ENCODE results near the gene ADCY10. TPM values are rescaled to one million over a fixed set of nuclear protein-coding genes. Genes with fewer than 3 reads are reported as not detected.
A peak's percentile ranks its signal among the peaks of the same experiment; 100 is the strongest.

The ADCY10 gene
- total and polyA plus RNA-seq, 12 donors: 0.10 to 0.70 (median 0.17) TPM

DNA sequence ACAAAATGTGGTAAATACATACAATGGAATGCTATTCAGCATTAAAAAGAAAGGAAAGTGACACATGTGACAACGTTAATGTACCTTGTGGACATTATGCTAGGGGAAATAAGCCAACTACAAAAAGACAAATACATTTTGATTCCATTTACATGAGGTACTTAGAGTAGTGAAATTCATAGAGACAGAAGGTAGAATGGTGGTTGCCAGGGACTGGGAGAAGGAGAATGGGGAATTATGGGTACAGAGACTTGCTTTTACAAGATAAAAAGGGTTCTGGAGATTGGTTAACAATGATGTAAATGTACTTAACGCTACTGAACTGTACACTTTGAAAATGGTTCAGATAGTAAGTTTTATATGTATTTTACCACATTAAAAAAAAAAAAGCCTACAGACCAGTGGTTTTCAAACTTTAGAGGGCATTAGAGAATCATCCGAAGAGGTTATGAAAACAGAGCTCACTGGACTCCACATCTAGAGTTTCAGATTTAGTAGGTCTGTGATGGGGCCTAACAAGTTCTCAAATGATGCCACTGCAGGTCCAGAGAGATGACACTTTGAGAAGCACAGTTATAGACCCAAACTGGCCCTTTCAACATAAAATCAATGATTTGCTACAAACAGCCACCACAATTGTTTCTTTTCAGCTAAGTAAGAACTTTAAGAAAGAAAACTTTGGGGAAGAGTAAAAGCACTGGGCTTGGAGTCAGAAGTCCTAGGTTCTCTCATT is 9.6 kb upstream of the ADCY10 start:
- H3K4me1 ChIP-seq: peaks cover 0 to 64% (median 21%) of the 10 kb centered on the region in 9 donors

GRCh38 chr1:167922611-167923074 is 8.7 kb upstream of the ADCY10 start:
- Histone ChIP-seq H3K4me1 (peaks cover 0 to 55% (median 20%) of the 10 kb centered on the region in 9 donors), H3K4me3 (peak overlapping the region in 1 of 10 donors; percentile 6), H3K27ac (peak overlapping the region in 6 of 10 donors; percentile 25 to 72 (median 58)), H3K36me3 (peaks cover 0 to 29% (median 5%) of the 10 kb centered on the region in 9 donors), H3K9me3 (no peaks in the 10 kb centered on the region), H3K27me3 (no peaks in the 10 kb centered on the region)
- 44 to 51% methylated on average over 1 of the region's 1 CpG for WGBS, 2 donors
- DNase-seq: no peak
- TF ChIP-seq, protein P1, sequence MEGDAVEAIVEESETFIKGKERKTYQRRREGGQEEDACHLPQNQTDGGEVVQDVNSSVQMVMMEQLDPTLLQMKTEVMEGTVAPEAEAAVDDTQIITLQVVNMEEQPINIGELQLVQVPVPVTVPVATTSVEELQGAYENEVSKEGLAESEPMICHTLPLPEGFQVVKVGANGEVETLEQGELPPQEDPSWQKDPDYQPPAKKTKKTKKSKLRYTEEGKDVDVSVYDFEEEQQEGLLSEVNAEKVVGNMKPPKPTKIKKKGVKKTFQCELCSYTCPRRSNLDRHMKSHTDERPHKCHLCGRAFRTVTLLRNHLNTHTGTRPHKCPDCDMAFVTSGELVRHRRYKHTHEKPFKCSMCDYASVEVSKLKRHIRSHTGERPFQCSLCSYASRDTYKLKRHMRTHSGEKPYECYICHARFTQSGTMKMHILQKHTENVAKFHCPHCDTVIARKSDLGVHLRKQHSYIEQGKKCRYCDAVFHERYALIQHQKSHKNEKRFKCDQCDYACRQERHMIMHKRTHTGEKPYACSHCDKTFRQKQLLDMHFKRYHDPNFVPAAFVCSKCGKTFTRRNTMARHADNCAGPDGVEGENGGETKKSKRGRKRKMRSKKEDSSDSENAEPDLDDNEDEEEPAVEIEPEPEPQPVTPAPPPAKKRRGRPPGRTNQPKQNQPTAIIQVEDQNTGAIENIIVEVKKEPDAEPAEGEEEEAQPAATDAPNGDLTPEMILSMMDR (IDR thresholded peaks at IDR 0.05): no peak
- intact Hi-C loops (cut with DNase I): loop anchor here in 1 of 10 donors (10.0 kb wide), 1 partner anchor 98 kb away; no protein-coding TSS in a partner anchor
- no peak for ATAC-seq

More for the DNA sequence above, 9.6 kb upstream of the ADCY10 start:
- DNase-seq (no peak), ATAC-seq (no peak)
- H3K36me3 ChIP-seq: peaks cover 0 to 20% (median 0%) of the 10 kb centered on the region in 9 donors
- intact Hi-C loops (cut with DNase I): loop anchor here in 1 of 10 donors (10.0 kb wide), 1 partner anchor 99 kb away; no protein-coding TSS in a partner anchor
- 85 to 93% methylated on average over 3 of the region's 3 CpGs for WGBS, 2 donors
- no peaks in the 10 kb centered on the region for H3K27me3 ChIP-seq
- peak overlapping the region in 1 of 10 donors; percentile 53 for H3K27ac ChIP-seq
- H3K4me3 ChIP-seq: no peak overlapping the region
- TF ChIP-seq, protein P1 (IDR thresholded peaks at IDR 0.05): no peak
- no peaks in the 10 kb centered on the region for H3K9me3 ChIP-seq

GRCh38 chr1:167922023-167922422 is 8.1 kb upstream of the ADCY10 start:
- Histone ChIP-seq H3K9me3 (no peaks in the 10 kb centered on the region), H3K4me3 (peak overlapping the region in 1 of 10 donors; percentile 6), H3K36me3 (peaks cover 0 to 35% (median 5%) of the 10 kb centered on the region in 9 donors), H3K4me1 (peaks cover 0 to 49% (median 16%) of the 10 kb centered on the region in 9 donors), H3K27me3 (no peaks in the 10 kb centered on the region), H3K27ac (peak overlapping the region in 6 of 10 donors; percentile 25 to 72 (median 58))
- peak in 6 of 8 donors; percentile 44 to 91 (median 77) for ATAC-seq
- intact Hi-C loops (cut with DNase I): loop anchor here in 1 of 10 donors (10.0 kb wide), 1 partner anchor 97 kb away; no protein-coding TSS in a partner anchor
- DNase-seq: no peak
- TF ChIP-seq, protein P1 (IDR thresholded peaks at IDR 0.05): no peak

DNA sequence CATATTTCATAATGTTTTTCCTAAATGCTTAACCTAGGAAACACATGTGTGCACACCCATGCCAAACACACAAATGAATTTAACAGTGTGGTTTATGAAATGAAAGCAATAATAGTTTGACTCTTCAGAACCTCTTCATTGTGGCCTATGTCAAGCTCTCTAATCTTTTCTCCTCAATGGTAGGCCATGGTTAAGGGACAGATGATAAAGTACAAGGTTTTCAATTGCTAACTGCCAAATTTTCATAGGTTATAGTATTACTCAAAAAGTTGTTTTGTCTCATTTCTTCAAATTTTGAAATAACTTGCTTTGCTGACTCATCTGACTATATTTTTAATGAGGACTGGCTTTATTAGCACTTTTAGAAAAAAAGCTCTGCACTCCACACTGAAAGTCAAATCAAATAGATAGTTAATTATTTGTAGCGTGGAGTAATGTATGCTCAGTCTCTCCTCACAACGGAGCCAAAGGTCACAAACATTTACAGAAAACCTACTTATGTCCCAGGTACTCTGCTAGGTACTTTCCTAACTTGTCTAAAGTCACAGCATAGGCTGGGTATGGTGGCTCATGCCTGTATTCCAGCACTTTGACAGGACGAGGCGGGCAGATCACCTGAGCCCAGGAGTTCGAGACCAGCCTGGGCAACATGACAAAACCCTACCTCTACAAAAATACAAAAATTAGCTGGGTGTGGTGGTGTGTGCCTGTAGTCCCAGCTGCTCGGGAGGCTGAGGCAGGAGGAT is 3.0 kb upstream of the ADCY10 start:
- no peak overlapping the region for H3K27ac ChIP-seq
- peaks cover 0 to 58% (median 10%) of the 10 kb centered on the region in 9 donors for H3K36me3 ChIP-seq
- TF ChIP-seq, protein P1 (IDR thresholded peaks at IDR 0.05): no peak
- WGBS, 2 donors: 96 to 99% methylated on average over 6 of the region's 6 CpGs
- ATAC-seq (no peak), DNase-seq (no peak)
- H3K4me1 ChIP-seq: peaks cover 0 to 10% (median 4%) of the 10 kb centered on the region in 9 donors
- no peak overlapping the region for H3K4me3 ChIP-seq
- intact Hi-C loops (cut with DNase I): no loop called here
- H3K9me3 ChIP-seq: no peaks in the 10 kb centered on the region
- no peaks in the 10 kb centered on the region for H3K27me3 ChIP-seq

Data from heart right ventricle (tissue), 16 donors.